K562 (cell line): ENCODE results near the gene NR0B2. TPM values are rescaled to one million over a fixed set of nuclear protein-coding genes. Genes with fewer than 3 reads are reported as not detected.

Experiments used
- ARID1B ChIP-seq: fragments of 450-650 bp; IDR thresholded peaks from 2 replicates; pipeline ENCODE4 v1.6.1; 2016; ENCODE audit warnings: antibody characterized with exemption, mild to moderate bottlenecking, inconsistent platforms
- CEBPG ChIP-seq, 3 experiments: fragments of 200-800 bp in 1 of 3; sonication (Bioruptor generic) in 1 of 3; sonication (generic) in 1 of 3; formaldehyde crosslinking in 1 of 3; IDR thresholded peaks in 2 of 3; conservative IDR thresholded peaks in 1 of 3; 2 replicates each; pipeline versions ENCODE4 v1.6.1 to v1.8.0; 2016 to 2022; ENCODE audit warnings: missing compliant biosample characterization in 2 of 3, missing genetic modification characterization in 2 of 3, mild to moderate bottlenecking in 1 of 3, missing genetic modification reagents in 1 of 3
- CHCHD3 ChIP-seq: fragments of 250-450 bp; sonication (Bioruptor Pico); IDR thresholded peaks from 2 replicates; pipeline ENCODE4 v2.1.2; 2022; ENCODE audit warnings: mild to moderate bottlenecking
- DEAF1 ChIP-seq: fragments of 450-650 bp; formaldehyde crosslinking; IDR thresholded peaks from 2 replicates; pipeline ENCODE4 v1.4.0; 2020; ENCODE audit warnings: mild to moderate bottlenecking, moderate library complexity
- E2F8 ChIP-seq: fragments of 450-650 bp; IDR thresholded peaks from 2 replicates; pipeline ENCODE4 v1.7.1; 2018; ENCODE audit warnings: mild to moderate bottlenecking, low read depth; ENCODE audit not compliant: partially characterized antibody
- ETS2 ChIP-seq: IDR thresholded peaks from 2 replicates; pipeline ENCODE4 v1.6.1; 2016; ENCODE audit warnings: borderline replicate concordance, missing genetic modification characterization, mild to moderate bottlenecking, moderate library complexity, missing compliant biosample characterization; ENCODE audit not compliant: poor library complexity, severe bottlenecking
- MBD1 ChIP-seq: fragments of 250-450 bp; sonication (Bioruptor Pico); IDR thresholded peaks from 2 replicates; pipeline ENCODE4 v1.8.0; 2022; ENCODE audit warnings: inconsistent platforms
- NONO ChIP-seq, 2 experiments: fragments of 200-400 bp in 1 of 2; fragments of 450-650 bp in 1 of 2; formaldehyde crosslinking in 1 of 2; IDR thresholded peaks; 2 replicates each; pipeline ENCODE4 v1.6.1; 2017; ENCODE audit warnings: low read depth in 2 of 2, mild to moderate bottlenecking in 2 of 2, moderate library complexity in 2 of 2, low read length in 1 of 2
- NR0B1 ChIP-seq: fragments of 450-650 bp; IDR thresholded peaks from one replicate; pipeline ENCODE4 v1.6.1; 2018; ENCODE audit warnings: mild to moderate bottlenecking, moderate library complexity; ENCODE audit not compliant: partially characterized antibody
- RHOXF2B ChIP-seq: fragments of 250-450 bp; sonication (Bioruptor Pico); conservative IDR thresholded peaks from 2 replicates; pipeline ENCODE4 v1.5.1; 2021
- SIX5 ChIP-seq, 2 experiments: IDR thresholded peaks; 2 replicates each; pipeline ENCODE4 v1.6.1; 2011; ENCODE audit warnings: low read length in 2 of 2, borderline replicate concordance in 1 of 2, low read depth in 1 of 2, mild to moderate bottlenecking in 1 of 2, moderate library complexity in 1 of 2; ENCODE audit not compliant: insufficient read depth in 1 of 2
- SLC30A9 ChIP-seq: fragments of 250-450 bp; sonication (Bioruptor Pico); IDR thresholded peaks from 2 replicates; pipeline ENCODE4 v1.8.0; 2022; ENCODE audit warnings: mild to moderate bottlenecking, moderate library complexity
- TAF1 ChIP-seq: IDR thresholded peaks from 2 replicates; pipeline ENCODE4 v1.6.1; 2011; ENCODE audit warnings: mild to moderate bottlenecking, low read length, moderate library complexity; ENCODE audit not compliant: insufficient read depth, control insufficient read depth, severe bottlenecking; ENCODE audit errors: extremely low read depth
- TCF3 ChIP-seq: sonication (generic); formaldehyde crosslinking; IDR thresholded peaks from 2 replicates; pipeline ENCODE4 v1.4.0; 2020; ENCODE audit warnings: mild to moderate bottlenecking, missing genetic modification reagents
- U2AF2 ChIP-seq: fragments of 200-400 bp; formaldehyde crosslinking; optimal IDR thresholded peaks from 2 replicates; pipeline ENCODE3; 2017; ENCODE audit warnings: low read depth, mild to moderate bottlenecking, low read length
- ZNF146 ChIP-seq: IDR thresholded peaks from one replicate; pipeline ENCODE4 v1.6.1; 2018; ENCODE audit warnings: missing compliant biosample characterization; ENCODE audit not compliant: unreplicated experiment
- ZNF324 ChIP-seq: fragments of 250-450 bp; sonication (Bioruptor Pico); IDR thresholded peaks from 2 replicates; pipeline ENCODE4 v1.4.0; 2020; ENCODE audit warnings: mild to moderate bottlenecking
- ZZZ3 ChIP-seq: fragments of 450-650 bp; IDR thresholded peaks from 2 replicates; pipeline ENCODE4 v1.6.1; 2016; ENCODE audit warnings: antibody characterized with exemption, mild to moderate bottlenecking, moderate library complexity
- polyA plus RNA-seq, 8 experiments: library from polyadenylated mRNA; depleted of rRNA in 4 of 8; stranded (reverse) in 5 of 8; unstranded in 3 of 8; fragments of >200 nt; fragmentation: Nextera tagmentation in 2 of 8; fragmentation: Illumina TruSeq in 1 of 8; extraction: Ambion mirVana in 2 of 8; extraction: Trizol in 1 of 8; gene quantifications; 2 replicates each; pipeline versions ENCODE4 v1.2.1 to v1.2.3, GENCODE V29; 2011 to 2014; ENCODE audit warnings: inconsistent platforms in 1 of 8, missing spikeins in 1 of 8
- total RNA-seq, 7 experiments: library from RNA; depleted of rRNA in 6 of 7; stranded (reverse); fragments of >200 nt in 6 of 7; fragmentation: Illumina TruSeq in 2 of 7; extraction: Trizol in 2 of 7; gene quantifications; 2 replicates each; pipeline versions ENCODE4 v1.2.1 to v1.2.3, GENCODE V29; 2011 to 2021; ENCODE audit warnings: low replicate concordance in 1 of 7

NR0B2 gene
- total and polyA plus RNA-seq, 9 of the 15 experiments (the other 6 are each of a cell fraction or from before 2014, with no cell fraction given) = not detected

DNA sequence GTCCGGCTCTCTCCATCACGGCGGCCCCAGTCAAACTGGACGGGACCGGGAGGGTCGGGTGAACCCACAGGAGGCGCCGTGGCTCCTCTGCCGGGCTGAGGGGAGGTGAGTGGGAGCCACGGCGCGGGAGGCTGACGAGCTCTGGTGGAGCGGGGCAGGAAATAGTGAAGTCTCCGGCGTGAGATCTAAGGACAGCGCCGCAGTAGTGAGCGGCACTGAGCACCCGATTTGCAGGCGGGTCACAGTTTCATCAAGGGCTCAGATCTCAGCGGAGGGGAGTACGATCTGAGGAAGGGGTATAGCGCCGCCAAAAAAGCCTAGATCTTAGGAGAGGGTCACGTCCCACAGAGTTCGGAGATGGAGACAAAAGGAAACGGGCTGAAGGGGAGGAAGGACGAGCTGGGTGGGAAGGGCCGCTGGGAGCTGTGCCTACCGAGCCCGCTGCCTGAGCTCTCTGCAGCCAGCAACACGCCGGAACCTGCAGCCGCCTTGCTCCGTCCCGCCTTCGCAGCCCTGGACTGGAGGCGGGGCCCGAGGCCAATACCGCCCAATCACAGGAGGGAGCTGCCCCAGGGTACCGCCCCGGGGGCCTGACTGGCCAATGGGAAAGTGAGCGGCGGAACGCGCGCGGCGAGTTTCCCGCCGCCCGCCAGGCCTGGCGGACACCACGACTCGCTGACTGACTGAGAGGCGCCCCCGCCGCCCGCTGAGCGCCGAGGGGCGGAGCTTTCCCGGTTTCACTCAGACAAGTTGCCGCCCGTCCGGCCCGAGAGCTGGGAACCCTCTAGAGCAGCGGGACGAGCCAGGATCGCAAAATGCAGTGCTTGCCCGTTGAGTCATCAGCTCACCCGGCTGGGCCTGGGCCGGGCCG is 48.9 kb downstream of the NR0B2 start (continued):
- TF ChIP-seq RHOXF2B (CRISPR knock-in tag) (no peak), TAF1 (peak; percentile 69), ETS2 (tag) (no peak), DEAF1 (CRISPR knock-in tag) (0 out of 2 replicates have a peak, but pooled peaks have one; percentile 10), CHCHD3 (no peak), U2AF2 (no peak), ZNF146 (CRISPR knock-in tag) (no peak), SLC30A9 (no peak), SIX5 (IDR thresholded peaks at IDR 0.05; ENCODE audit: borderline replicate concordance in 1 of 2, insufficient read depth in 1 of 2, low read depth in 1 of 2, low read length in 2 of 2) (no peak), CEBPG (CRISPR knock-in tag; IDR thresholded peaks at IDR 0.05) (peak; percentile 59; the same call in 1 of the 2 replicates), CEBPG (tag; conservative IDR thresholded peaks at IDR 0.05 in 1 of 2, IDR thresholded peaks at IDR 0.05 in 1 of 2) (no peak), ZZZ3 (no peak), ARID1B (no peak), NR0B1 (no peak), TCF3 (CRISPR knock-in tag) (0 out of 2 replicates have a peak, but pooled peaks have one; percentile 7), NONO (IDR thresholded peaks at IDR 0.05; ENCODE audit: low read depth in 2 of 2, low read length in 1 of 2) (no peak; a peak in 1 of 4 replicates), MBD1 (CRISPR knock-in tag) (no peak), ZNF324 (CRISPR knock-in tag) (no peak), E2F8 (peak; percentile 99)
